Parathyroid adenoma (tissue), 2 donors: ENCODE results near the gene COQ8A.
"Not testable (repeated sequence)": the region's sequence is repeated elsewhere in the genome, so short reads cannot be mapped to it uniquely, and the experiment has no call there.

Source experiments
- H2AFZ ChIP-seq: fragments of 300-600 bp; sonication (generic); one replicate; pipeline ENCODE4 v1.7.0; 2017; ENCODE audit warnings: antibody characterized with exemption, mild to moderate bottlenecking
- H3K27ac ChIP-seq: fragments of 300-600 bp; sonication (generic); one replicate; pipeline ENCODE4 v1.7.0; 2017
- H3K27me3 ChIP-seq: fragments of 300-600 bp; sonication (generic); one replicate; pipeline ENCODE4 v1.7.0; 2017; ENCODE audit warnings: low read length; ENCODE audit not compliant: control insufficient read depth, insufficient read depth
- H3K36me3 ChIP-seq: fragments of 300-600 bp; sonication (generic); one replicate; pipeline ENCODE4 v1.7.0; 2017; ENCODE audit warnings: low read length; ENCODE audit not compliant: control insufficient read depth, insufficient read depth
- H3K4me1 ChIP-seq: fragments of 300-600 bp; sonication (generic); one replicate; pipeline ENCODE4 v1.7.0; 2017; ENCODE audit warnings: control low read depth
- H3K4me2 ChIP-seq: fragments of 300-600 bp; sonication (generic); one replicate; pipeline ENCODE4 v1.7.0; 2017; ENCODE audit warnings: low read length
- H3K4me3 ChIP-seq: fragments of 300-600 bp; sonication (generic); one replicate; pipeline ENCODE4 v1.7.0; 2017; ENCODE audit warnings: low read depth, low read length
- H3K79me2 ChIP-seq: fragments of 300-600 bp; sonication (generic); one replicate; pipeline ENCODE4 v1.7.0; 2017; ENCODE audit warnings: control low read depth
- H3K9ac ChIP-seq: fragments of 300-600 bp; sonication (generic); one replicate; pipeline ENCODE4 v1.7.0; 2017; ENCODE audit warnings: mild to moderate bottlenecking
- H3K9me3 ChIP-seq: fragments of 300-600 bp; sonication (generic); one replicate; pipeline ENCODE4 v1.7.0; 2017; ENCODE audit warnings: low read length; ENCODE audit not compliant: control insufficient read depth
- CTCF ChIP-seq: fragments of 300-600 bp; sonication (generic); IDR thresholded peaks from one replicate; pipeline ENCODE4 v1.7.0; 2017; ENCODE audit warnings: antibody characterized with exemption, mild to moderate bottlenecking
- donor health status: primary hyperparathyroidism.

The COQ8A gene

DNA sequence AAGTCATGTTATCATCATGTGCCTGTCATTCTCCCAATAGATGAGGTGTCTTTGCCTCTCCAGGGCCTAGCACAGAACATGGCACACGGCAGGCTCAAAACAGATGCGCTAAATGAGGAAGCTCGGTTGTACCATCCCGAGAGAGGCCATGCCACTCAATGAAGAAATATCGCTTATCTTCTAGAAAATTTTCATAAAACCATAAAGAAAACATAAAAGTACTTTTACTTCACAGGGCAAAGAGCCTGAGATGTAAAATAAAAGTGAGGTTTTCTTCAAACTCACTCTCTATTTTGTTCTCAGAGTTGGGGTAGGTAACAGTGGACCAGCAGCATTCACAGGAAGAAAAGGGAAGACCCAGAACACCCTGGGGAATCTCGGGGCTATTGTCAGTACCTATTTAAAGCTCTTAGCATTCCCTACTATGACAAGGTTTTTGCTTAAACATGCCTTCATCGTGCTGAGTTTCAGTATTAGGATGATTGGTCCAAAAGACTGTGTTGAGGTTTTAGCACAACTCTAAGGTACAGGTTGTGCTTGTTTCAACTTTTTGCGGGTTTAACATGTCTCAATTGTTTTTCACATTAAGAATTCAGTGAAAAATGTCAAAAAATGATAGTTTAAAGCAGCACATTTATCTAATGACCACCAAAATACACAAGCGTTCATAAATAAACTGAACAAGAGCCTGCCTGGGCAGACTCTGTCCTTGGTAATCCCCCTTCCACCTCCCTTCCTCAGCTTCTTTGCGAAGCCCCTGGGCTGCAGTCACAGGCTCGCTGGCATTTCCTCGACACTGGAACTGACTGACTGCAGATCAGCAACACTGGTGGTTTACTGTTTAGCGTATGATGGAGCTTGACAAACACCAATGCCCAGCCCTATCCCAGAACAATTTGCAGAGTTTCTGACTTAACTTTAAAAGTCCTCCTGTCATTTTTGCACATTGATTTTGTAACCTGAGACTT lies 55.6 kb downstream of the COQ8A start:
- no peaks in the 10 kb centered on the region for H3K27me3 ChIP-seq
- no peak overlapping the region for H3K4me3 ChIP-seq
- TF ChIP-seq CTCF, result no peak
- no peaks in the 10 kb centered on the region for H3K79me2 ChIP-seq
- H3K4me2 ChIP-seq, result no peak overlapping the region
- H3K4me1 ChIP-seq, result peaks cover 4% of the 10 kb centered on the region
- no peak overlapping the region for H2AFZ ChIP-seq
- no peaks in the 10 kb centered on the region for H3K36me3 ChIP-seq
- no peak overlapping the region for H3K9ac ChIP-seq
- H3K9me3 ChIP-seq, result no peaks in the 10 kb centered on the region
- no peak overlapping the region for H3K27ac ChIP-seq

DNA sequence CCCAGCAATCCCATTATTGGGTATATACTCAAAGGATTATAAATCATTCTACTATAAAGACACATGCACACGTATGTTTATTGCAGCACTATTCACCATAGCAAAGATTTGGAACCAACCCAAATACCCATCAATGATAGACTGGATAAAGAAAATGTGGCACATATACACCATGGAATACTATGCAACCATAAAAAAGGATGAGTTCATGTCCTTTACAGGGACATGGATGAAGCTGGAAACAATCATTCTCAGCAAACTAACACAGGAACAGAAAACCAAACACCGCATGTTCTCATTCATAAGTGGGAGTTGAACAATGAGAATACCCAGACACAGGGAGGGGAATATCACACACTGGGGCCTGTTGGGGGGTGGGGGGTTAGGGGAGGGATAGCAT lies 59.5 kb downstream of the COQ8A start:
- not testable (repeated sequence) for H3K36me3 ChIP-seq, H2AFZ ChIP-seq, H3K4me2 ChIP-seq, H3K79me2 ChIP-seq, H3K4me1 ChIP-seq, H3K27ac ChIP-seq, H3K9me3 ChIP-seq, H3K9ac ChIP-seq, H3K4me3 ChIP-seq, H3K27me3 ChIP-seq

DNA sequence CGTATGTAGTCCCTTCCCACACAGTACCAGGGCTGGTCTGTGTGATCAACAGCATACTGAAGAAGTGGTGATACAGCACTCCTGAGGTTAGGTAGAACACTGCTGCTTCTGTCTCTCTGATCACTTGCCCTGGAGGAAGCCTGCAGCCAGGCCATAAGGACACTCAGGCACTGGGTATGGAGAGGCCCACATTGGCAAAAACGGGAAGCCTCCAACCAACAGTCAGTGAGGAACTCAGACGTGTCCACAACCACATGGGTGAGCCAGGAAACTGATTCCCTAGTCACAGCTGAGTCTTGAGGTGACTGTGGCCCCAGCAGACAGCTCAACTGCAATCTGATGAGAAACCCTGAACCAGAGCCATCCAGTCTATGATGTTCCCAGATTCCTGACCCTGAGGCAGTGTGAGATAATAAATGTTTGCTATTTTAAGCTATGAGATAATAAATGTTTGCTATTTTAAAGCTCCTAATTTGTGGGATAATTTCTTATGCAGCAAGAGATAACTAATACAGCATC lies 62.5 kb downstream of the COQ8A start:
- TF ChIP-seq CTCF, result no peak
- H3K4me1 ChIP-seq, result no peaks in the 10 kb centered on the region
- no peak overlapping the region for H3K9ac ChIP-seq
- no peak overlapping the region for H3K27ac ChIP-seq
- H3K79me2 ChIP-seq, result no peaks in the 10 kb centered on the region
- H3K27me3 ChIP-seq, result no peaks in the 10 kb centered on the region
- H3K36me3 ChIP-seq, result no peaks in the 10 kb centered on the region
- no peak overlapping the region for H2AFZ ChIP-seq
- no peak overlapping the region for H3K4me2 ChIP-seq
- no peak overlapping the region for H3K4me3 ChIP-seq
- H3K9me3 ChIP-seq, result no peaks in the 10 kb centered on the region

- Histone ChIP-seq H3K79me2 (no peaks in the 10 kb centered on the region), H3K4me1 (no peaks in the 10 kb centered on the region), H3K9me3 (no peaks in the 10 kb centered on the region), H3K27me3 (no peaks in the 10 kb centered on the region), H3K4me3 (no peak overlapping the region), H3K27ac (no peak overlapping the region), H3K9ac (no peak overlapping the region), H3K36me3 (no peaks in the 10 kb centered on the region), H2AFZ (no peak overlapping the region), H3K4me2 (no peak overlapping the region)
- no peak for TF ChIP-seq CTCF
These were observed 63.1 kb downstream of the COQ8A start for GRCh38 chr1:227003165-227003564.

DNA sequence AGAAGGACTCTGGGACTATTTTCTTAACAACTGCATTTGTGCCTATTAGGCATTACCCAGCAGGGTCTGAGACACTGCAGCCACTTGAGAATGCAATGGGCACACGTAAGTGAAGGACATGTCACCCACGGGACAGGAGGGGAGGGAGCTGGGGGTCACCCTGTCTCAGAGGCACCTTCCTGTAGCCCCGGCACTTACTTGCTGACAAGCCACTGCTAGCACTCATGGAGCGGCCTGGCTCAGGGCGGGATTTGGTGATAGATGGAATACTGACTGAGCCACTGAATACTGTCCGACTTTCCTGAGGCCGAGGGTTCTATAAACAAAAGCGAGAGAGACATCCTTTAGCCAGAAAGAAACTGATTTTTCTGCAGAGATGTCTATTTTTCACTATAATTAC lies 64.7 kb downstream of the COQ8A start:
- no peaks in the 10 kb centered on the region for H3K9me3 ChIP-seq
- no peak overlapping the region for H3K27ac ChIP-seq
- no peaks in the 10 kb centered on the region for H3K36me3 ChIP-seq
- H3K9ac ChIP-seq, result no peak overlapping the region
- no peaks in the 10 kb centered on the region for H3K4me1 ChIP-seq
- no peak overlapping the region for H2AFZ ChIP-seq
- TF ChIP-seq CTCF, result no peak
- H3K4me3 ChIP-seq, result no peak overlapping the region
- no peak overlapping the region for H3K4me2 ChIP-seq
- H3K27me3 ChIP-seq, result no peaks in the 10 kb centered on the region
- no peaks in the 10 kb centered on the region for H3K79me2 ChIP-seq
